Measurements from ENCODE around the gene UBL4A. TPM values are rescaled to one million over a fixed set of nuclear protein-coding genes. Genes with fewer than 3 reads are reported as not detected.

UBL4A gene
- polyA plus RNA-seq: 25.6 TPM
- long read RNA-seq, donor 1, transcript UBL4A-202 (4 exons, 2,382 nt): major isoform, 9 of 10 reads
- long read RNA-seq, donor 1, partial matches to known transcripts: 0 of 10 reads
- long read RNA-seq, donor 1, other reads (novel, unspliced or antisense): 0 of 10 reads
- long read RNA-seq, donor 2, transcript UBL4A-202 (4 exons, 2,382 nt): major isoform, 18 of 20 reads
- long read RNA-seq, donor 2, partial matches to known transcripts: 0 of 20 reads
- long read RNA-seq, donor 2, other reads (novel, unspliced or antisense): 0 of 20 reads
- long read RNA-seq, donor 3, transcript UBL4A-202 (4 exons, 2,382 nt): major isoform, 20 of 21 reads
- long read RNA-seq, donor 3, partial matches to known transcripts: 0 of 21 reads
- long read RNA-seq, donor 3, other reads (novel, unspliced or antisense): 0 of 21 reads
- long read RNA-seq, donor 4, partial matches to known transcripts: 0 of 1 reads
- long read RNA-seq, donor 4, other reads (novel, unspliced or antisense): 0 of 1 reads
- long read RNA-seq, donor 5, transcript UBL4A-202 (4 exons, 2,382 nt): major isoform, 11 of 12 reads
- long read RNA-seq, donor 5, partial matches to known transcripts: 0 of 12 reads
- long read RNA-seq, donor 5, other reads (novel, unspliced or antisense): 0 of 12 reads
- long read RNA-seq, donor 6, transcript UBL4A-202 (4 exons, 2,382 nt): major isoform, 16 of 16 reads
- long read RNA-seq, donor 6, partial matches to known transcripts: 0 of 16 reads
- long read RNA-seq, donor 6, other reads (novel, unspliced or antisense): 0 of 16 reads
- long read RNA-seq, donor 7, transcript UBL4A-202 (4 exons, 2,382 nt): major isoform, 7 of 7 reads
- long read RNA-seq, donor 7, partial matches to known transcripts: 0 of 7 reads
- long read RNA-seq, donor 7, other reads (novel, unspliced or antisense): 0 of 7 reads
- long read RNA-seq, donor 8, transcript UBL4A-202 (4 exons, 2,382 nt): major isoform, 10 of 11 reads
- long read RNA-seq, donor 8, partial matches to known transcripts: 0 of 11 reads
- long read RNA-seq, donor 8, other reads (novel, unspliced or antisense): 0 of 11 reads
- long read RNA-seq, donor 9, transcript UBL4A-202 (4 exons, 2,382 nt): major isoform, 7 of 7 reads
- long read RNA-seq, donor 9, partial matches to known transcripts: 0 of 7 reads
- long read RNA-seq, donor 9, other reads (novel, unspliced or antisense): 0 of 7 reads
- long read RNA-seq, donor 10, transcript UBL4A-202 (4 exons, 2,382 nt): major isoform, 26 of 26 reads
- long read RNA-seq, donor 10, partial matches to known transcripts: 0 of 26 reads
- long read RNA-seq, donor 10, other reads (novel, unspliced or antisense): 0 of 26 reads
- long read RNA-seq, donor 11, transcript UBL4A-202 (4 exons, 2,382 nt): major isoform, 7 of 9 reads
- long read RNA-seq, donor 11, partial matches to known transcripts: 0 of 9 reads
- long read RNA-seq, donor 11, other reads (novel, unspliced or antisense): 0 of 9 reads

DNA sequence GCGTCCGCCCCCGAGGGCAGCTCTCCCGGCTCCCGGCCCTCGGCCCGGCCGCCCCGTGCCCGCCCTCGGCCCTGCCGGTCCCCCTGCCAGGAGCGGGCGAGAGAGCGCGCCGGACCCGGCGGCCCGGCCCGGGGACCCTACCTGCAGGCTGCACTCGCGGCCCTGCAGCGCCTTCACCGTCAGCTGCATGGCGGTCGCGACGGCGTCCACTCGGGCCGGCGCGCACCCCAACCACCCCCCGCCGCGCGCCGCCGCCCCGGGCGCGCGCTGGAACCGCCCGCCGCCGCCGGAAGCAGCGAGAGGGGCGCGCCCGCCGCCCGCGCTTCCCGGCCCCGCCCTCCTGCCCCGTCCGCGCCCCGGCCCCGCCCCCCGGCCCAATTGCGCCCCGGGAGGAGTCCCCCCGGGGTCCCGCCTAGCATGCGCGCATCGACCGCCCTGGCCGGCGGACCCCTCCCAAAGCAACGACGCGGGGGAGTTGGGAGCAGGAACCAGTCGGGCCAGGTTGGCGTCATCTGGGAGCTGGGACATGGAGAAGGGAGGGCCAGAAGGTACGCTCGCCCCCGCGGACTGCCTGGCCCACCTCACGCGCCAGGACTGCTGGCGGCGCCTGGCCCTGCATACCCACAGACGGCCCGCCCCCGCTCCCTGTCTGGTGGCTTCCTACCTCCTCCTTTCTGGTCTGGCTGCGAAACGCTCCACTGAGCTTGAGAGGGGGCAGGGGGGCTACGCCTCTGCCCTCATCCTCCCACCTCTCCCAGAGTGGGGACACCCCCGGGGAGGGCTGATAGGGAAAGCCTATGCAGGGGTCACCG, at the start of gene UBL4A:
Gene UBL4A, minus strand, starts transcription at position 220 of the 812 bp plus-strand sequence. Its CDS starts 31 bp downstream, at position 189.
- Histone ChIP-seq H3K36me3 (ENCODE audit: control insufficient read depth, insufficient read depth, low read length) (peaks cover 19% of the 10 kb centered on the region), H3K27me3 (ENCODE audit: control insufficient read depth, insufficient read depth, low read length) (no peaks in the 10 kb centered on the region), H3K27ac (ENCODE audit: low read length) (peak within 1 kb of the TSS; percentile 89), H3K4me1 (ENCODE audit: control insufficient read depth, insufficient read depth, low read length) (peaks cover 24% of the 10 kb centered on the region), H3K9me3 (ENCODE audit: control insufficient read depth, low read depth, low read length) (no peaks in the 10 kb centered on the region), H3K4me3 (ENCODE audit: low read length) (peak within 1 kb of the TSS; percentile 60)
- no CpG with 5 or more reads among the region's 95 CpGs for WGBS (ENCODE audit: insufficient coverage, low lambda C conversion rate)
- DNase-seq: peak; percentile 43 to 72

DNA sequence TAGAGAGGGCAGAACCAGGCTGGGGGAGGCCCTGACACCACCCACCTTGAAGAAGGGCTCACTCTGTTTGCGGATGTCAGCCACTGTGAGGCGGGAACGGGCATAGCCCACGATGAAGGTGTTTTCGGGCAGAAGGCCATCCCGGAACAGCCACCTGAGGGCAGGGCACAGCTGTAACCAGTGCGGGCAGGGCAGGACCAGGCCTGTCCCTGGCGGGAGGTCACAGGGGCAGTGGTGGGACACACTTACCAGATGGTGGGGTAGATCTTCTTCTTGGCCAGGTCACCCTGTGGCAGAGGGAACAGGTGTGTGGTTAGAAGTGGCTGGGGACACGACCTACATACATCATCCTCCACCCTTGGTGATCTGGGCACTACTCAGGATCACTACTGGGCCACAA, 49.5 kb upstream of the UBL4A start:
- H3K4me3 ChIP-seq (ENCODE audit: low read length): no peak overlapping the region
- no peak for DNase-seq
- no peak overlapping the region for H3K27ac ChIP-seq (ENCODE audit: low read length)
- H3K4me1 ChIP-seq (ENCODE audit: control insufficient read depth, insufficient read depth, low read length): peaks cover 9% of the 10 kb centered on the region
- H3K9me3 ChIP-seq (ENCODE audit: control insufficient read depth, low read depth, low read length): no peaks in the 10 kb centered on the region
- no CpG with 5 or more reads among the region's 9 CpGs for WGBS (ENCODE audit: insufficient coverage, low lambda C conversion rate)
- no peaks in the 10 kb centered on the region for H3K27me3 ChIP-seq (ENCODE audit: control insufficient read depth, insufficient read depth, low read length)
- peaks cover 26% of the 10 kb centered on the region for H3K36me3 ChIP-seq (ENCODE audit: control insufficient read depth, insufficient read depth, low read length)

DNA sequence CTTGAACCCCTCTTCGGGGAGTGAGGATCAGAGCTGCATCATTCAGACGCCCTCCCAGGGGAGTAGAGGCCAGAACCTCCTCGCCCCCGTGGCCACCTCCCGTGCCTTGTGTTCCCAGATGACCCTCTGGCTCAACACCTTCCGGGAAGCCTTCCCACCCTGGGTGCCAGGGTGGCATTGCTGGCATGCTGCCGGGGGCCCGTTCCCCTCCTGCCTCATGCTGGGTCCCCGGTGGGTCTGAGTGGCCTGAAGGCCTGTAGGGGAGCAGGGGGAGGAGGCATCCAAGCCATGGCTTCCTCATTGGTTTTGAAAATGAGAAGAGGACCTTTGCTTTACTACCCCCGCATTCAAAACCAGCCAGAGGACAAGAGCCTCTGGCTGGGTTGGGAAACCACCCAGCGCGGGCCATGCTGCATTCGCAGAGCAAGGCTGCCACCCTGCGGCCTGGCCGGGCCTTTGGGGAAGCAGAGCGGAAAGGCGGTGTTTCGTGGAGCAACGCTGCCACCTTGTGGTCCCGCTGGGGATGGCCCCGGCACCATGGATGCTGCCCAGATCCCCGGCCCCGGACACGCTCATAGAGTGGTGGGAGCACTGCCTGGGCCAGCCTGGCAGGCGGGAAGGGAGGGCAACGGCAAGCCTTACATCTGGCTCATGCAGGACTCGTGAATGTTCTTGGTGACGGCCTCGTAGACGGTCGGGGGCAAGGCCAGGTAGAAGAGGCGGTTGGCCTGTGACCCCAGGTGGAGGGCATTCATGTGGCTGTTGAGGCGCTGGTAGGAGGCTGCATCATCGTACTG, 48.3 kb upstream of the UBL4A start:
- Histone ChIP-seq H3K36me3 (ENCODE audit: control insufficient read depth, insufficient read depth, low read length) (peaks cover 26% of the 10 kb centered on the region), H3K27ac (ENCODE audit: low read length) (no peak overlapping the region), H3K4me3 (ENCODE audit: low read length) (no peak overlapping the region), H3K27me3 (ENCODE audit: control insufficient read depth, insufficient read depth, low read length) (no peaks in the 10 kb centered on the region), H3K9me3 (ENCODE audit: control insufficient read depth, low read depth, low read length) (no peaks in the 10 kb centered on the region), H3K4me1 (ENCODE audit: control insufficient read depth, insufficient read depth, low read length) (peaks cover 9% of the 10 kb centered on the region)
- DNase-seq: peak; percentile 62 to 80
- no CpG with 5 or more reads among the region's 34 CpGs for WGBS (ENCODE audit: insufficient coverage, low lambda C conversion rate)

DNA sequence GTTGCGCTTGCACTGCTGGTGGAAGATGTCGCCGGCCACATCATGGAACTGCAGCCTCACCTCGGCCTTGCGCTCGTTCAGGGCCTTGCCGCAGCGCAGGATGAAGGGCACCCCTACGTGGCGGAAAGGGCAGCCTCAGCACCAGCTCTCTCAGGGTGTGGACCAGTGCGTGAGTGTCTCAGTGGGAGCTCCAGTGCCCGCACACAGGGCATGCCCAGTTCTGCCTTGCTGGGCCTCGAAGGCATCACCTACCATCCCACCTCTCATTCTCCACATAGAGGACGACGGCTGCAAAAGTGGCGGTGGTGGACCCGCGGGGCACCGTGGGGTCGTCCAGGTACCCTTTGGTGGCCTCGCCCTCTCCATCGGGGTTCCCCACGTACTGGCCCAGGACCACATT, 46.3 kb upstream of the UBL4A start:
- Histone ChIP-seq H3K4me1 (ENCODE audit: control insufficient read depth, insufficient read depth, low read length) (peaks cover 9% of the 10 kb centered on the region), H3K27me3 (ENCODE audit: control insufficient read depth, insufficient read depth, low read length) (no peaks in the 10 kb centered on the region), H3K36me3 (ENCODE audit: control insufficient read depth, insufficient read depth, low read length) (peaks cover 26% of the 10 kb centered on the region), H3K9me3 (ENCODE audit: control insufficient read depth, low read depth, low read length) (no peaks in the 10 kb centered on the region), H3K4me3 (ENCODE audit: low read length) (no peak overlapping the region), H3K27ac (ENCODE audit: low read length) (no peak overlapping the region)
- DNase-seq: no peak
- WGBS (ENCODE audit: insufficient coverage, low lambda C conversion rate): no CpG with 5 or more reads among the region's 23 CpGs

DNA sequence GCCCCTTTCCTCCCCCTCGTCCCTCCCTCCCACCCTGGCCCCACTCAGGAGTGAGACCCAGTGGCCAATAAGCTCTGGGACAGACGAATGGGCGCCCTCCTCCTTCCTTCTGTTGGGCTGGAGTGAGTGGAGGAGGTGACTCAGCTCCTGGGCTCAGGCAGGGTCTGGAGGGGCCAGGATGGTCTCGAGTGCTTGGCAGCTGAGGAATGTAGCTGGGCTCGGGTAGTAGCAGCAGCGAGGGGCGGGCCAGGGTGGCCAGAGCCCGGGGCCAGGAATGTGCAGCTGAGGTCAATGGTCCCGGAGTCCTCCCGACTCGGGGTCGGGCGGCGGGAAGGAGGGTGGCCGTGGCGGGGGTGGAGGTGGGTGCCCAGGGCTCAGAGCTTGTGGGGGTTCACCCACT, 45.2 kb upstream of the UBL4A start:
- no CpG with 5 or more reads among the region's 16 CpGs for WGBS (ENCODE audit: insufficient coverage, low lambda C conversion rate)
- no peak overlapping the region for H3K4me3 ChIP-seq (ENCODE audit: low read length)
- H3K4me1 ChIP-seq (ENCODE audit: control insufficient read depth, insufficient read depth, low read length): peaks cover 17% of the 10 kb centered on the region
- peak overlapping the region; percentile 33 for H3K27ac ChIP-seq (ENCODE audit: low read length)
- no peak for DNase-seq
- peaks cover 26% of the 10 kb centered on the region for H3K36me3 ChIP-seq (ENCODE audit: control insufficient read depth, insufficient read depth, low read length)
- H3K9me3 ChIP-seq (ENCODE audit: control insufficient read depth, low read depth, low read length): no peaks in the 10 kb centered on the region
- no peaks in the 10 kb centered on the region for H3K27me3 ChIP-seq (ENCODE audit: control insufficient read depth, insufficient read depth, low read length)

DNA sequence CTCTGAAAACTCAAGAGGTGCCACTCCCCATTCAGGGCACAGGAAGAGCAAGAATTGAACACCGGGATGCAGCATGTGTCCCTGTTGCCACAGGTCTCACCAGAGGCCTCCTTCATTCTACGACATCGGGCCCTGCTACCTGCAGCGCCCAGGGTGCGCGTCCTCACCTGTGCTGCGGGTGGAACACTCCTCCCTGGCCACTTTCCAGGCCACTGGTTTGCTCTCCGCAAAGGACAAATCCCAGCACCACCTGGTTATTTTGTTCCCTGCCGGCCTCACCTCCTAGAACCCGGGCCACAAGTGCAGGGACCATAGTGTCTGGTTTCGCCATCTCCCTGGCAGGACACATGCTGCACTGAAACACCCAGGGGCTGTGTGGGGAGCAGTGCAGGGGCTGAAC, 43.9 kb upstream of the UBL4A start:
- H3K36me3 ChIP-seq (ENCODE audit: control insufficient read depth, insufficient read depth, low read length): peaks cover 22% of the 10 kb centered on the region
- H3K4me3 ChIP-seq (ENCODE audit: low read length): no peak overlapping the region
- H3K27ac ChIP-seq (ENCODE audit: low read length): no peak overlapping the region
- no peak for DNase-seq
- no CpG with 5 or more reads among the region's 11 CpGs for WGBS (ENCODE audit: insufficient coverage, low lambda C conversion rate)
- peaks cover 17% of the 10 kb centered on the region for H3K4me1 ChIP-seq (ENCODE audit: control insufficient read depth, insufficient read depth, low read length)
- H3K27me3 ChIP-seq (ENCODE audit: control insufficient read depth, insufficient read depth, low read length): no peaks in the 10 kb centered on the region
- H3K9me3 ChIP-seq (ENCODE audit: control insufficient read depth, low read depth, low read length): no peaks in the 10 kb centered on the region

DNA sequence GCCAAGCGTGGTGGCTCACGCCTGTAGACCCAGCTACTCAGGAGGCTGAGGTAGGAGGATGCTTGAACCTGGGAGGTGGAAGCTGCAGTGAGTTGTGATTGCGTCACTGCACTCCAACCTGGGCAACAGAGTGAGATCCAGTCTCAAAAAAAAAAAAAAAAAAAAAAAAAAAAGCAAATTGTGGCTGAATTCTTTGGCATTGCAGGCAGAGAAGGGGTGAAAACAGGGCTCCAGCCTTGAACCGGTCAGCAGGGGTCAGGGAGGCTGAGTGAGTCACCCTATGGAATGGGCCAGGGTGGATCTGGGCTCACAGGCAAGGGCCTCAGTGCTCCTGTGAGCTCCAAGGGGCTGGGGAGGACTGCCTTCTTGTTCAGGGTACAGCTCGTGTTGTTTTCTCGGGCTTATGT, 42.8 kb upstream of the UBL4A start:
- Histone ChIP-seq H3K4me3 (ENCODE audit: low read length) (no peak overlapping the region), H3K27ac (ENCODE audit: low read length) (no peak overlapping the region), H3K27me3 (ENCODE audit: control insufficient read depth, insufficient read depth, low read length) (no peaks in the 10 kb centered on the region), H3K4me1 (ENCODE audit: control insufficient read depth, insufficient read depth, low read length) (peaks cover 13% of the 10 kb centered on the region), H3K9me3 (ENCODE audit: control insufficient read depth, low read depth, low read length) (no peaks in the 10 kb centered on the region), H3K36me3 (ENCODE audit: control insufficient read depth, insufficient read depth, low read length) (peaks cover 17% of the 10 kb centered on the region)
- WGBS (ENCODE audit: insufficient coverage, low lambda C conversion rate): no CpG with 5 or more reads among the region's 6 CpGs
- no peak for DNase-seq

DNA sequence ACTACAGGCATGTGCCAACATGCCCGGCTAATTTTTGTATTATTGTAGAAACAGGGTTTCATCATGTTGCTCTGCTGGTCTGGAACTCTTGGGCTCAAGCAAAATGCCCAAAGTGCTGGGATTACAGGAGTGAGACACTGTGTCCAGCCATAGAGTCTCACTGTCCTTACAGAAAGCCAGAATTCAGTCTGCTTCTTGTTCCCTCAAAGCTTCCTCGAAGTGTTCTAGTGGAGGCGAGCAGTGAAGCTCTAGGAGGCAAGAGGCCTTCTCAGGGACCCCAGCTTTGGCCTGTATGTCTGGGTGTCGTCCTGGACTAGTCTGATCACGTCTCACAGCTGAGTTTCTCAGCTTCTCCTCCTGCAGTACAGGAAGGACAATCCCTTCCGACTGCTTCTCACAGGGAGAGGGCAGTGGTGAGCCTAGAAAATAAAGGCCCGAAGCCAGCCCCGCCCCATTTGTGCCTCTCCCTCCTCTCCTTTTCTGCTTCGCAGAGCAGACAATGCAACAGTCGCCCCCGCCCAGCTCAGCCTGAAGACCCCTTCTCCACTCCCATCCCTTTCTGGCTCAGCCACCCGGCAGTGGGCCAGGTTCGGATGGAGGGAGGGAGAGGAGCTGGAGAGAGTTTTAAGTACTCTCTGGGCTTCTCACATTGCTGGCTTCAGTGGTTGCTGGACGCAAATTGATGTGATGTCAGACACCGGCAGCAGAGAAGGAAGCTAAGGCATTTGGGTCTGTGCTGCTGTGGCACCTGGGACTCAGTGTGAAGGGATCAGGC, 40.7 kb upstream of the UBL4A start:
- Histone ChIP-seq H3K4me1 (ENCODE audit: control insufficient read depth, insufficient read depth, low read length) (peaks cover 9% of the 10 kb centered on the region), H3K9me3 (ENCODE audit: control insufficient read depth, low read depth, low read length) (no peaks in the 10 kb centered on the region), H3K27me3 (ENCODE audit: control insufficient read depth, insufficient read depth, low read length) (no peaks in the 10 kb centered on the region), H3K4me3 (ENCODE audit: low read length) (peak overlapping the region; percentile 45), H3K27ac (ENCODE audit: low read length) (peak overlapping the region; percentile 82), H3K36me3 (ENCODE audit: control insufficient read depth, insufficient read depth, low read length) (no peaks in the 10 kb centered on the region)
- WGBS (ENCODE audit: insufficient coverage, low lambda C conversion rate): no CpG with 5 or more reads among the region's 15 CpGs
- peak; percentile 64 to 84 for DNase-seq

Measured in large intestine (tissue), 12 donors.